ENCODE measurements around the gene LOXL1. TPM values are rescaled to one million over a fixed set of nuclear protein-coding genes. Genes with fewer than 3 reads are reported as not detected.
"Not testable (repeated sequence)": the region's sequence is repeated elsewhere in the genome, so short reads cannot be mapped to it uniquely, and the experiment has no call there.

The LOXL1 gene
- total and polyA plus RNA-seq, 2 donors (not counting 1 experiment from before 2014, with no cell fraction given): 65.6 to 163 TPM

DNA sequence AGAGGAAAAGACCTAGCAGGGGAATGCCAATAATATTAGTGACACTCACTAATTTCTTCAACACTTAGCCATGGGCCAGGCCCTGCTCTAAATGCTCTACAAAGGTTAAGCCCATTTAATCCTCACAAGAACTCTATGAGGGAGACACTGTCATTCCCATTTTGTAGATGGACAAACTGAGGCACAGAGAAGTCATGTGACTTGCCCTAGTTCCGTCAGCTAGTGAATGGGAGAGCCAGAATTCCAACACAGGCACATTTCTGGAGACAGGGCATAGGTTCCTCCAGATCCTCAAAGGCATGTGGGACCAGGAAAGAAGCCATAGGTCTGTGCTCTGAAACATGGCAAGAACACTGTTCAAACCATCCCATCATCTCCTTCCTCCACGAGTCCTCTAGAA, 31.5 kb downstream of the LOXL1 start:
- peaks cover 5% of the 10 kb centered on the region for H3K36me3 ChIP-seq (ENCODE audit: control insufficient read depth, insufficient read depth, low read length)

DNA sequence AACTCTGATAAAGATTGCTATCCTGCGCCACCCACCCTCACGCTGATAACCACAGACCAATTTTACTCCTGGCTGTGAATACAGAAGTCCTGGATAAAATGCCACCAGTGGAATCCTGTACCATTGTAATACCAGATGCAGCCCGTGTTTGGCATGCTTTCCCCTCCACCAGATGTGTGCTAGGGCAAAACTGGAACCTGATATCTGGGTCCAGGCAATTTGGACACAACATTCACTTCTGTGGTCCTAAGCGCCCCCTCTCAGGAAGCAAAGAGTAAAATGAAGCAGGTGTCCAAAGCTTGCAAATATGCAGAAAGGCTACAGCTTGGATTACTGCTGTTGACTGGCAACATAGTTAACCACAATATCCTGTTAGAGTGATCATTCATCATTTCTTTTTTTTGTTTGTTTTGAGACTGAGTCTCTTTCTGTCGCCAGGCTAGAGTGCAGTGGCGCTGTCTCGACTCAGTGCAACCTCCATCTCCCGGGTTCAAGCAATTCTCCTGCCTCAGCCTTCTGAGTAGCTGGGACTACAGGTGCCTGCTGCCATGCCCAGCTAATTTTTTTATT, 32.8 kb downstream of the LOXL1 start:
- Histone ChIP-seq H3K27ac (ENCODE audit: insufficient read depth, low read length) (no peak overlapping the region), H3K4me2 (ENCODE audit: extremely low read depth, insufficient read depth, low read length) (no peak overlapping the region), H3K27me3 (ENCODE audit: control insufficient read depth, insufficient read depth, low read length) (no peaks in the 10 kb centered on the region), H3K4me1 (ENCODE audit: control insufficient read depth, extremely low read depth, insufficient read depth, low read length) (peaks cover 20% of the 10 kb centered on the region), H3K36me3 (ENCODE audit: control insufficient read depth, insufficient read depth, low read length) (no peaks in the 10 kb centered on the region), H3K79me2 (ENCODE audit: control insufficient read depth, insufficient read depth, low read length) (no peaks in the 10 kb centered on the region), H3K9me3 (ENCODE audit: control insufficient read depth, insufficient read depth, low read depth, low read length) (no peaks in the 10 kb centered on the region), H4K20me1 (ENCODE audit: control insufficient read depth, extremely low read depth, insufficient read depth, low read length) (no peaks in the 10 kb centered on the region), H3K4me3 (replicated peaks in 1 of 4; ENCODE audit: control extremely low read depth in 1 of 4, insufficient read depth in 1 of 4, low read depth in 3 of 4, low read length in 4 of 4) (no peak overlapping the region), H2AFZ (ENCODE audit: low read length) (no peak overlapping the region), H3K9ac (ENCODE audit: insufficient read depth, low read length) (no peak overlapping the region)
- DNase-seq (ENCODE audit: low read depth in 2 of 2): no peak
- TF ChIP-seq EZH2 (IDR thresholded peaks at IDR 0.05; ENCODE audit: low read length, missing control alignments): no peak
- TF ChIP-seq, protein P1, sequence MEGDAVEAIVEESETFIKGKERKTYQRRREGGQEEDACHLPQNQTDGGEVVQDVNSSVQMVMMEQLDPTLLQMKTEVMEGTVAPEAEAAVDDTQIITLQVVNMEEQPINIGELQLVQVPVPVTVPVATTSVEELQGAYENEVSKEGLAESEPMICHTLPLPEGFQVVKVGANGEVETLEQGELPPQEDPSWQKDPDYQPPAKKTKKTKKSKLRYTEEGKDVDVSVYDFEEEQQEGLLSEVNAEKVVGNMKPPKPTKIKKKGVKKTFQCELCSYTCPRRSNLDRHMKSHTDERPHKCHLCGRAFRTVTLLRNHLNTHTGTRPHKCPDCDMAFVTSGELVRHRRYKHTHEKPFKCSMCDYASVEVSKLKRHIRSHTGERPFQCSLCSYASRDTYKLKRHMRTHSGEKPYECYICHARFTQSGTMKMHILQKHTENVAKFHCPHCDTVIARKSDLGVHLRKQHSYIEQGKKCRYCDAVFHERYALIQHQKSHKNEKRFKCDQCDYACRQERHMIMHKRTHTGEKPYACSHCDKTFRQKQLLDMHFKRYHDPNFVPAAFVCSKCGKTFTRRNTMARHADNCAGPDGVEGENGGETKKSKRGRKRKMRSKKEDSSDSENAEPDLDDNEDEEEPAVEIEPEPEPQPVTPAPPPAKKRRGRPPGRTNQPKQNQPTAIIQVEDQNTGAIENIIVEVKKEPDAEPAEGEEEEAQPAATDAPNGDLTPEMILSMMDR (conservative IDR thresholded peaks at IDR 0.05 in 1 of 2, IDR thresholded peaks at IDR 0.05 in 1 of 2; ENCODE audit: low read depth in 1 of 2, low read length in 2 of 2): no peak

More for the DNA sequence above, 31.5 kb downstream of the LOXL1 start:
- Histone ChIP-seq H3K79me2 (ENCODE audit: control insufficient read depth, insufficient read depth, low read length) (no peaks in the 10 kb centered on the region), H3K27me3 (ENCODE audit: control insufficient read depth, insufficient read depth, low read length) (no peaks in the 10 kb centered on the region), H2AFZ (ENCODE audit: low read length) (no peak overlapping the region), H3K9me3 (ENCODE audit: control insufficient read depth, insufficient read depth, low read depth, low read length) (no peaks in the 10 kb centered on the region), H3K4me3 (replicated peaks in 1 of 4; ENCODE audit: control extremely low read depth in 1 of 4, insufficient read depth in 1 of 4, low read depth in 3 of 4, low read length in 4 of 4) (no peak overlapping the region), H3K9ac (ENCODE audit: insufficient read depth, low read length) (no peak overlapping the region), H4K20me1 (ENCODE audit: control insufficient read depth, extremely low read depth, insufficient read depth, low read length) (no peaks in the 10 kb centered on the region), H3K4me1 (ENCODE audit: control insufficient read depth, extremely low read depth, insufficient read depth, low read length) (peaks cover 22% of the 10 kb centered on the region), H3K4me2 (ENCODE audit: extremely low read depth, insufficient read depth, low read length) (no peak overlapping the region), H3K27ac (ENCODE audit: insufficient read depth, low read length) (no peak overlapping the region)
- TF ChIP-seq, protein P1 (conservative IDR thresholded peaks at IDR 0.05 in 1 of 2, IDR thresholded peaks at IDR 0.05 in 1 of 2; ENCODE audit: low read depth in 1 of 2, low read length in 2 of 2): no peak
- TF ChIP-seq EZH2 (IDR thresholded peaks at IDR 0.05; ENCODE audit: low read length, missing control alignments): no peak
- no peak for DNase-seq (ENCODE audit: low read depth in 2 of 2)

DNA sequence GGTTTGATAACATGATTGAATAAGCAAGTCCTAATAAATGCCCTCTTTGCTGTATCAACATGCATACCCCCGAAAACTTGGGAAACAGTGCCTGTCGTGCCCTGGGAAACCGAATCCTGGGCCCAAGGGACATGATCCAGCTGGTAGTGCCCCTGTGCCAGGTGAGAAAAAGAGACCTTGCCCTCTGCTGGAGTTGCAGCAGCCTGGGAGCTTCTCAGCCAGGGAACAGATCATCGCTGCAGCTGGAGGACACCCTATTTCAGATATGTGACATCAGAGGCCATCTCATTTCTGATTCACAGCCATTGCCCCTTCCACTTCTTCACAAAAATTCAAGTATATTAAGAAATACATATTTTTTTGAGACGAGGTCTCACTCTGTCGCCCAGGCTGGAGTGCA, 33.5 kb downstream of the LOXL1 start:
- Histone ChIP-seq H2AFZ (ENCODE audit: low read length) (no peak overlapping the region), H3K9ac (ENCODE audit: insufficient read depth, low read length) (no peak overlapping the region), H3K4me2 (ENCODE audit: extremely low read depth, insufficient read depth, low read length) (no peak overlapping the region), H3K4me3 (replicated peaks in 1 of 4; ENCODE audit: control extremely low read depth in 1 of 4, insufficient read depth in 1 of 4, low read depth in 3 of 4, low read length in 4 of 4) (no peak overlapping the region), H3K27ac (ENCODE audit: insufficient read depth, low read length) (no peak overlapping the region), H3K4me1 (ENCODE audit: control insufficient read depth, extremely low read depth, insufficient read depth, low read length) (peaks cover 21% of the 10 kb centered on the region), H4K20me1 (ENCODE audit: control insufficient read depth, extremely low read depth, insufficient read depth, low read length) (no peaks in the 10 kb centered on the region), H3K27me3 (ENCODE audit: control insufficient read depth, insufficient read depth, low read length) (no peaks in the 10 kb centered on the region), H3K79me2 (ENCODE audit: control insufficient read depth, insufficient read depth, low read length) (no peaks in the 10 kb centered on the region), H3K9me3 (ENCODE audit: control insufficient read depth, insufficient read depth, low read depth, low read length) (no peaks in the 10 kb centered on the region), H3K36me3 (ENCODE audit: control insufficient read depth, insufficient read depth, low read length) (no peaks in the 10 kb centered on the region)
- TF ChIP-seq EZH2 (IDR thresholded peaks at IDR 0.05; ENCODE audit: low read length, missing control alignments): no peak
- TF ChIP-seq, protein P1 (conservative IDR thresholded peaks at IDR 0.05 in 1 of 2, IDR thresholded peaks at IDR 0.05 in 1 of 2; ENCODE audit: low read depth in 1 of 2, low read length in 2 of 2): no peak
- no peak for DNase-seq (ENCODE audit: low read depth in 2 of 2)

DNA sequence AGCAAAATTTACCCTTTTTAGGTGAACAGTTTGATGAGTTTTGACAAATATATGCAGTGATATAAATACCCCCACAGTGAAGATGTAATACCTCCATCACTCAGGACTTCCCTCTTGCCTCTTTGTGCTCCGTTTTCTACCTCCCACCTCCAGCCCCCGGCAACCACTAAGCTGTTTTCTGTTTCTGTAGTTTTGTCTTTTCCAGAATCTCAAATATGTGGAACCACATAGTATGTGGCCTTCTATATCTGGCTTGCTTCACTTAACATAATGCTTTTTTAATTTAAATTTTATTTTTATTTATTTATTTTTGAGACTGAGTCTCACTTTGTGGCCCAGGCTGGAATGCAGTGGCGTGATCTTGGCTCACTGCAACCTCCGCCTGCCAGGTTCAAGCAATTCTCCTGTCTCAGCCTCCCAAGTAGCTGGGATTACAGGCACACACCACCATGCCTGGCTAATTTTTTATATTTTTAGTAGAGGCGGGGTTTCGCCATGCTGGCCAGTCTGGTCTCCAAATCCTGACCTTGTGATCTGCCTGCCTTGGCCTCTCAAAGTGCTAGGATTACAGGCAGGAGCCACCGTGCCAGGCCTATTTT, 34.3 kb downstream of the LOXL1 start:
- H3K9ac ChIP-seq (ENCODE audit: insufficient read depth, low read length); H3K79me2 ChIP-seq (ENCODE audit: control insufficient read depth, insufficient read depth, low read length); H4K20me1 ChIP-seq (ENCODE audit: control insufficient read depth, extremely low read depth, insufficient read depth, low read length); DNase-seq (ENCODE audit: low read depth in 2 of 2); H3K4me2 ChIP-seq (ENCODE audit: extremely low read depth, insufficient read depth, low read length); H3K27me3 ChIP-seq (ENCODE audit: control insufficient read depth, insufficient read depth, low read length); H3K27ac ChIP-seq (ENCODE audit: insufficient read depth, low read length); H2AFZ ChIP-seq (ENCODE audit: low read length); H3K9me3 ChIP-seq (ENCODE audit: control insufficient read depth, insufficient read depth, low read depth, low read length); H3K4me3 ChIP-seq (replicated peaks in 1 of 4; ENCODE audit: control extremely low read depth in 1 of 4, insufficient read depth in 1 of 4, low read depth in 3 of 4, low read length in 4 of 4); H3K36me3 ChIP-seq (ENCODE audit: control insufficient read depth, insufficient read depth, low read length): not testable (repeated sequence)
- H3K4me1 ChIP-seq (ENCODE audit: control insufficient read depth, extremely low read depth, insufficient read depth, low read length): peaks cover 25% of the 10 kb centered on the region
